H9 (cell line): ENCODE measurements around the gene KATNA1. TPM values are rescaled to one million over a fixed set of nuclear protein-coding genes. Genes with fewer than 3 reads are reported as not detected.
"Not testable (repeated sequence)": the region's sequence is repeated elsewhere in the genome, so short reads cannot be mapped to it uniquely, and the experiment has no call there.

Experiments used
- DNase-seq: peaks from one replicate; pipeline ENCODE4 v3.0.0-alpha.2; 2017
- H2AFZ ChIP-seq: one replicate; pipeline ENCODE4 v1.6.1; 2013; ENCODE audit warnings: mild to moderate bottlenecking, low read length, control low read depth, moderate library complexity
- H2AK5ac ChIP-seq: 2 replicates; pipeline ENCODE4 v1.6.1; 2013; ENCODE audit warnings: low read length, control low read depth, mixed read lengths; ENCODE audit not compliant: insufficient read length
- H2BK120ac ChIP-seq: one replicate; pipeline ENCODE4 v1.6.1; 2013; ENCODE audit warnings: low read depth, mild to moderate bottlenecking, low read length, control low read depth, inconsistent platforms; ENCODE audit not compliant: poor library complexity, severe bottlenecking
- H2BK12ac ChIP-seq: 2 replicates; pipeline ENCODE4 v1.6.1; 2013; ENCODE audit warnings: low read length, control low read depth, mixed read lengths, low read depth; ENCODE audit not compliant: insufficient read length
- H2BK15ac ChIP-seq: 2 replicates; pipeline ENCODE4 v1.6.1; 2013; ENCODE audit warnings: low read depth, low read length, control low read depth
- H2BK20ac ChIP-seq: one replicate; pipeline ENCODE4 v1.6.1; 2013; ENCODE audit warnings: low read depth, mild to moderate bottlenecking, low read length, control low read depth, inconsistent platforms; ENCODE audit not compliant: poor library complexity, severe bottlenecking
- H2BK5ac ChIP-seq: 2 replicates; pipeline ENCODE4 v1.6.1; 2013; ENCODE audit warnings: low read length, control low read depth, mixed read lengths; ENCODE audit not compliant: insufficient read length
- H3K14ac ChIP-seq: 2 replicates; pipeline ENCODE4 v1.6.1; 2013; ENCODE audit warnings: low read length, control low read depth; ENCODE audit not compliant: insufficient read depth
- H3K18ac ChIP-seq: 2 replicates; pipeline ENCODE4 v1.6.1; 2013; ENCODE audit warnings: low read depth, mild to moderate bottlenecking, mixed read lengths, low read length, control low read depth; ENCODE audit not compliant: insufficient read length
- H3K23ac ChIP-seq: 2 replicates; pipeline ENCODE4 v1.6.1; 2013; ENCODE audit warnings: low read length, control low read depth, mixed read lengths, low read depth; ENCODE audit not compliant: insufficient read length
- H3K23me2 ChIP-seq: 2 replicates; pipeline ENCODE4 v1.6.1; 2013; ENCODE audit warnings: low read depth, mild to moderate bottlenecking, mixed read lengths, low read length, control low read depth; ENCODE audit not compliant: insufficient read length, poor library complexity, severe bottlenecking
- H3K27ac ChIP-seq: 2 replicates; pipeline ENCODE4 v1.5.1; 2013; ENCODE audit warnings: low read length, control low read depth, mixed read lengths, low read depth; ENCODE audit not compliant: insufficient read length
- H3K27me3 ChIP-seq: 2 replicates; pipeline ENCODE4 v1.6.1; 2013; ENCODE audit warnings: low read length, control low read depth, inconsistent platforms; ENCODE audit not compliant: insufficient read depth
- H3K4ac ChIP-seq: 2 replicates; pipeline ENCODE4 v1.6.1; 2013; ENCODE audit warnings: low read depth, mild to moderate bottlenecking, control low read depth, inconsistent platforms, low read length, moderate library complexity
- H3K4me1 ChIP-seq: 2 replicates; pipeline ENCODE4 v1.6.1; 2013; ENCODE audit warnings: low read length, control low read depth, inconsistent platforms; ENCODE audit not compliant: insufficient read depth
- H3K4me2 ChIP-seq: 2 replicates; pipeline ENCODE4 v1.6.1; 2013; ENCODE audit warnings: low read length, control low read depth, mixed read lengths; ENCODE audit not compliant: insufficient read length, insufficient read depth
- H3K56ac ChIP-seq: 2 replicates; pipeline ENCODE4 v1.6.1; 2013; ENCODE audit warnings: low read depth, mild to moderate bottlenecking, mixed read lengths, low read length, control low read depth; ENCODE audit not compliant: insufficient read length
- H3K79me1 ChIP-seq: 2 replicates; pipeline ENCODE4 v1.6.1; 2013; ENCODE audit warnings: low read depth, mild to moderate bottlenecking, moderate library complexity, low read length, control low read depth, inconsistent platforms; ENCODE audit not compliant: insufficient read depth, poor library complexity, severe bottlenecking
- H3K79me2 ChIP-seq: 2 replicates; pipeline ENCODE4 v1.6.1; 2013; ENCODE audit warnings: low read length, control low read depth, inconsistent platforms; ENCODE audit not compliant: insufficient read depth
- H3K9ac ChIP-seq: 2 replicates; pipeline ENCODE4 v1.6.1; 2013; ENCODE audit warnings: low read length, control low read depth, mixed read lengths; ENCODE audit not compliant: insufficient read length; ENCODE audit errors: extremely low read depth
- H3K9me3 ChIP-seq: one replicate; pipeline ENCODE4 v1.6.1; 2013; ENCODE audit warnings: low read depth, low read length, inconsistent platforms; ENCODE audit not compliant: control insufficient read depth
- H3T11ph ChIP-seq: one replicate; pipeline ENCODE4 v1.6.1; 2013; ENCODE audit warnings: mild to moderate bottlenecking, low read length, control low read depth, inconsistent platforms
- H4K20me1 ChIP-seq: one replicate; pipeline ENCODE4 v1.6.1; 2013; ENCODE audit not compliant: control insufficient read depth, insufficient read length, insufficient read depth
- H4K5ac ChIP-seq: 2 replicates; pipeline ENCODE4 v1.6.1; 2013; ENCODE audit warnings: low read depth, mild to moderate bottlenecking, mixed read lengths, low read length, control low read depth; ENCODE audit not compliant: insufficient read length
- H4K8ac ChIP-seq: replicated peaks from 2 replicates; pipeline ENCODE4 v1.6.1; 2013; ENCODE audit warnings: low read length, control low read depth, mixed read lengths, low read depth; ENCODE audit not compliant: insufficient read length
- H4K91ac ChIP-seq: 2 replicates; pipeline ENCODE4 v1.6.1; 2013; ENCODE audit warnings: low read depth, mild to moderate bottlenecking, moderate library complexity, mixed read lengths, low read length, control low read depth; ENCODE audit not compliant: insufficient read length
- H3K27ac Mint-ChIP-seq, 3 experiments: 2 replicates in 2 of 3; 3 replicates in 1 of 3; pipeline ENCODE4 v1.8.0; 2020 to 2021; ENCODE audit warnings: mixed read lengths in 3 of 3, mild to moderate bottlenecking in 1 of 3, moderate library complexity in 1 of 3
- H3K27me3 Mint-ChIP-seq: 2 replicates; pipeline ENCODE4 v1.8.0; 2021; ENCODE audit warnings: low read depth, mild to moderate bottlenecking, moderate library complexity, mixed read lengths
- H3K36me3 Mint-ChIP-seq, 3 experiments: 2 replicates in 2 of 3; 3 replicates in 1 of 3; pipeline ENCODE4 v1.8.0; 2020 to 2021; ENCODE audit warnings: low read depth in 3 of 3, mixed read lengths in 3 of 3; ENCODE audit not compliant: insufficient read depth in 1 of 3
- H3K4me1 Mint-ChIP-seq, 2 experiments: 2 replicates each; pipeline ENCODE4 v1.8.0; 2020; ENCODE audit warnings: mixed read lengths in 2 of 2
- H3K4me3 Mint-ChIP-seq, 2 experiments: 2 replicates in 1 of 2; 3 replicates in 1 of 2; pipeline ENCODE4 v1.8.0; 2020 to 2021; ENCODE audit warnings: mild to moderate bottlenecking in 2 of 2, mixed read lengths in 2 of 2, moderate library complexity in 1 of 2
- H3K9me3 Mint-ChIP-seq, 2 experiments: 2 replicates in 1 of 2; 3 replicates in 1 of 2; pipeline ENCODE4 v1.8.0; 2020; ENCODE audit warnings: mild to moderate bottlenecking in 2 of 2, mixed read lengths in 2 of 2, moderate library complexity in 1 of 2
- WGBS: extraction: QIAGEN DNeasy Blood & Tissue Kit; methylation state at CpG from one replicate; pipeline ENCODE4 v1.1.7; 2013; ENCODE audit warnings: missing lambda C conversion rate, low lambda C conversion rate, mixed read lengths; ENCODE audit not compliant: insufficient read length; ENCODE audit errors: extremely low coverage; 5-methylcytosine and 5-hydroxymethylcytosine counted together
- total RNA-seq: library from RNA; stranded (reverse); gene quantifications from 2 replicates; pipeline ENCODE4 v1.2.1, GENCODE V29; 2021
- TF ChIP-seq, protein P1 (sequence below): fragments of 200-600 bp; sonication (generic); conservative IDR thresholded peaks from 3 replicates; pipeline ENCODE4 v1.8.0; 2021; ENCODE audit warnings: antibody characterized with exemption, mild to moderate bottlenecking

The KATNA1 gene
- total RNA-seq, 1 experiment from 2014 or later = 18.3 TPM

DNA sequence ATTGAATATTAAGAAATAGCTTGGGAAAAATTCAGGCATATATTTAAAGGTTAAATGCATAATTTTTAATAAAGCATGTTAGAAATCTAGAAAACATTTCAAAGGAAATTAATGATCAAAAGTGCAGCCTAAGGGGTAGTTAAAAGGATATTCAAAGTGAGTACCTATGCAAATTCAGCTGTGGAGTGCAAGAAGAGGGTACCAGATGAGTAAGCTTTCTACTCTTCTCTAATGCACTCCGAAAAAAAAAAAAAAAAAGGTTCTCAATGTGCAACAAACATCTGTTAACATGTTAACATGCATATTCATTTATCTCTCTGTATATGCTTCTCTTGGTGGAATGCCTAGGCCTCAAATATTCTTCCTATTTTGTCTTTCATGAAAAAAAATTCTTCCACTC, 32.0 kb upstream of the KATNA1 start:
- H4K20me1 ChIP-seq = no peaks in the 10 kb centered on the region
- no peak overlapping the region for H3K56ac ChIP-seq
- no peaks in the 10 kb centered on the region for H3K79me1 ChIP-seq
- no peaks in the 10 kb centered on the region for H3K79me2 ChIP-seq
- no peak overlapping the region for H2BK15ac ChIP-seq
- H3K9ac ChIP-seq = no peak overlapping the region
- no peak overlapping the region for H4K8ac ChIP-seq
- Mint-ChIP-seq H3K4me3 (no peak overlapping the region), H3K27ac (peak overlapping the region in 2 of 3 experiments; percentile 5; a peak in 2 of 7 replicates), H3K4me1 (no peaks in the 10 kb centered on the region), H3K27me3 (no peaks in the 10 kb centered on the region), H3K9me3 (no peaks in the 10 kb centered on the region), H3K36me3 (peaks cover 12 to 49% (median 41%) of the 10 kb centered on the region in 3 experiments; a peak in 6 of 7 replicates)
- no peaks in the 10 kb centered on the region for H3K23me2 ChIP-seq
- H3K4ac ChIP-seq = no peak overlapping the region
- TF ChIP-seq, protein P1, sequence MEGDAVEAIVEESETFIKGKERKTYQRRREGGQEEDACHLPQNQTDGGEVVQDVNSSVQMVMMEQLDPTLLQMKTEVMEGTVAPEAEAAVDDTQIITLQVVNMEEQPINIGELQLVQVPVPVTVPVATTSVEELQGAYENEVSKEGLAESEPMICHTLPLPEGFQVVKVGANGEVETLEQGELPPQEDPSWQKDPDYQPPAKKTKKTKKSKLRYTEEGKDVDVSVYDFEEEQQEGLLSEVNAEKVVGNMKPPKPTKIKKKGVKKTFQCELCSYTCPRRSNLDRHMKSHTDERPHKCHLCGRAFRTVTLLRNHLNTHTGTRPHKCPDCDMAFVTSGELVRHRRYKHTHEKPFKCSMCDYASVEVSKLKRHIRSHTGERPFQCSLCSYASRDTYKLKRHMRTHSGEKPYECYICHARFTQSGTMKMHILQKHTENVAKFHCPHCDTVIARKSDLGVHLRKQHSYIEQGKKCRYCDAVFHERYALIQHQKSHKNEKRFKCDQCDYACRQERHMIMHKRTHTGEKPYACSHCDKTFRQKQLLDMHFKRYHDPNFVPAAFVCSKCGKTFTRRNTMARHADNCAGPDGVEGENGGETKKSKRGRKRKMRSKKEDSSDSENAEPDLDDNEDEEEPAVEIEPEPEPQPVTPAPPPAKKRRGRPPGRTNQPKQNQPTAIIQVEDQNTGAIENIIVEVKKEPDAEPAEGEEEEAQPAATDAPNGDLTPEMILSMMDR = no peak
- no peak overlapping the region for H2AK5ac ChIP-seq
- no peak overlapping the region for H3K18ac ChIP-seq
- no peak overlapping the region for H2AFZ ChIP-seq
- H2BK12ac ChIP-seq = no peak overlapping the region
- H2BK120ac ChIP-seq = no peak overlapping the region
- no peak overlapping the region for H3K14ac ChIP-seq
- H2BK5ac ChIP-seq = no peak overlapping the region
- no peaks in the 10 kb centered on the region for H3K4me1 ChIP-seq
- H3K23ac ChIP-seq = no peak overlapping the region
- no peak overlapping the region for H3T11ph ChIP-seq
- DNase-seq = no peak
- no peak overlapping the region for H4K5ac ChIP-seq
- H3K27me3 ChIP-seq = no peaks in the 10 kb centered on the region
- no peak overlapping the region for H3K27ac ChIP-seq
- H3K9me3 ChIP-seq = no peaks in the 10 kb centered on the region
- H2BK20ac ChIP-seq = no peak overlapping the region
- H4K91ac ChIP-seq = no peak overlapping the region
- no peak overlapping the region for H3K4me2 ChIP-seq
- no CpG with 5 or more reads among the region's 1 CpG for WGBS

DNA sequence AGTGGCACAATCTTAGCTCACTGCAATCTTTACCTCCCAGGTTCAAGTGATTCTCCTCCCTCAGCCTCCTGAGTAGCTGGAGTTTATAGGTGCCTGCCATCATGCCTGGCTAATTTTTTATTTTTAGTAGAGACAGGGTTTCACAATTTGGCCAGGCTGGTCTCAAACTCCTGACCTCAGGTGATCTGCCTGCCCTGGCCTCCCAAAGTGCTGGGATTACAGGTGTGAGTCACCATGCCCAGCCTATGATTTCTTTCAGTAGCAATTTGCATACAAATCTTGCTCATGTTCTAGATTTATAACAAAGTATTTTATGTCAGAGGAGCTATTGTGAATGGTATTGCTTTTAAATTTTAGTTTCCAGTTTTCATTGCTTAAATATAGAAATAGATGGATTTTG, 23.8 kb upstream of the KATNA1 start:
- H2AK5ac ChIP-seq, H3K23ac ChIP-seq, H2BK15ac ChIP-seq, H4K8ac ChIP-seq, H3K27ac ChIP-seq, H2AFZ ChIP-seq, H3K4me1 Mint-ChIP-seq, H3K79me1 ChIP-seq, H3K18ac ChIP-seq, DNase-seq, H3K4me3 Mint-ChIP-seq, H3K4me2 ChIP-seq, H3K9ac ChIP-seq, H3K79me2 ChIP-seq, H4K20me1 ChIP-seq, H3K4ac ChIP-seq, H3K27me3 Mint-ChIP-seq, H3K4me1 ChIP-seq, H2BK5ac ChIP-seq, H3K9me3 ChIP-seq, H3K27ac Mint-ChIP-seq, H4K91ac ChIP-seq, H3K23me2 ChIP-seq, H4K5ac ChIP-seq, H3K14ac ChIP-seq, H2BK120ac ChIP-seq, H2BK12ac ChIP-seq, H3K9me3 Mint-ChIP-seq, H3K27me3 ChIP-seq, H2BK20ac ChIP-seq, H3K56ac ChIP-seq, H3T11ph ChIP-seq: not testable (repeated sequence)
- H3K36me3 Mint-ChIP-seq = peaks cover 28 to 82% (median 76%) of the 10 kb centered on the region in 3 experiments
